GM12878 (cell line): ENCODE measurements around the gene PDE6A. TPM values are rescaled to one million over a fixed set of nuclear protein-coding genes. Genes with fewer than 3 reads are reported as not detected.

Source experiments
- ATAC-seq: fragments of 200-7000 bp; cut with Tn5 transposase; 3 replicates; pipeline ENCODE4 v1.9.1; 2020; ENCODE audit warnings: mild to moderate bottlenecking, moderate library complexity
- BruUV-seq: library from RNA; stranded (reverse); fragments of 400-500 nt; replicated peaks from 2 replicates; lab custom pipeline; 2021; lab: Mats Ljungman, UMichigan
- CTCF ChIA-PET: fragments of 300-600 bp; sonication (Branson Sonifier 250); formaldehyde crosslinking; extraction: SDS; loops from one replicate; lab custom pipeline; 2021; ENCODE audit warnings: inconsistent platforms; lab: Yijun Ruan, JAX
- POLR2A ChIA-PET: fragments of 350-600 bp; formaldehyde crosslinking; extraction: SDS; loops from one replicate; lab custom pipeline; 2021; ENCODE audit warnings: inconsistent platforms; lab: Charles Lee
- RAD21 ChIA-PET: fragments of 300-600 bp; sonication (Branson Sonifier 250); formaldehyde crosslinking; loops from one replicate; lab custom pipeline; 2023; ENCODE audit warnings: antibody characterized with exemption; ENCODE audit not compliant: unreplicated experiment; lab: Charles Lee
- SMC1A ChIA-PET: fragments of 300-600 bp; sonication (Branson Sonifier 250); formaldehyde crosslinking; loops from one replicate; lab custom pipeline; 2023; ENCODE audit not compliant: unreplicated experiment, uncharacterized antibody; lab: Charles Lee
- DNase-seq: peaks from one replicate; pipeline ENCODE4 v3.0.0-alpha.2; 2011; ENCODE audit warnings: low read depth, low spot score
- FAIRE-seq: peaks from 3 replicates; lab custom pipeline; 2011; peaks lifted over from hg19 to GRCh38; lab: Jason Lieb, UNC
- H2AFZ ChIP-seq: 2 replicates; pipeline ENCODE4 v1.6.0; 2011; ENCODE audit warnings: low read depth, low read length, control low read depth; ENCODE audit not compliant: control insufficient read depth
- H3K27ac ChIP-seq: 2 replicates; pipeline ENCODE4 v1.5.1; 2011; ENCODE audit warnings: control low read depth; ENCODE audit not compliant: control insufficient read depth, insufficient read depth
- H3K27me3 ChIP-seq, 2 experiments: replicated peaks in 1 of 2; 2 replicates each; pipeline versions ENCODE4 v1.6.0 to v1.6.1; 2011; ENCODE audit warnings: low read length in 1 of 2; ENCODE audit not compliant: control insufficient read depth in 2 of 2, insufficient read depth in 2 of 2
- H3K36me3 ChIP-seq, 2 experiments: 2 replicates each; pipeline ENCODE4 v1.5.1; 2011; ENCODE audit warnings: low read length in 1 of 2; ENCODE audit not compliant: control insufficient read depth in 2 of 2, insufficient read depth in 2 of 2
- H3K4me1 ChIP-seq: 2 replicates; pipeline ENCODE4 v1.6.1; 2011; ENCODE audit warnings: mild to moderate bottlenecking, low read length, moderate library complexity, mixed read lengths; ENCODE audit not compliant: control insufficient read depth, insufficient read depth
- H3K4me2 ChIP-seq: 2 replicates; pipeline ENCODE4 v1.6.0; 2011; ENCODE audit warnings: control low read depth; ENCODE audit not compliant: control insufficient read depth, insufficient read depth
- H3K4me3 ChIP-seq: fragments of 200-600 bp; sonication (generic); 2 replicates; pipeline ENCODE4 v1.5.1; 2016
- H3K79me2 ChIP-seq: 2 replicates; pipeline ENCODE4 v1.6.0; 2011; ENCODE audit warnings: low read length; ENCODE audit not compliant: control insufficient read depth, insufficient read depth
- H3K9ac ChIP-seq: 2 replicates; pipeline ENCODE4 v1.8.0; 2011; ENCODE audit warnings: low read length, control low read depth, mixed read lengths; ENCODE audit not compliant: control insufficient read depth, insufficient read depth
- H3K9me3 ChIP-seq: replicated peaks from 3 replicates; pipeline ENCODE4 v1.5.1; 2011; ENCODE audit warnings: mild to moderate bottlenecking, low read length; ENCODE audit not compliant: control insufficient read depth, insufficient read depth
- H4K20me1 ChIP-seq: 2 replicates; pipeline ENCODE4 v1.6.0; 2011; ENCODE audit not compliant: control insufficient read depth, insufficient read depth
- BACH1 ChIP-seq: fragments of 450-650 bp; IDR thresholded peaks from 2 replicates; pipeline ENCODE4 v1.6.1; 2017; ENCODE audit warnings: mild to moderate bottlenecking, borderline replicate concordance
- WGBS: methylation state at CpG from one replicate; pipeline ENCODE4 v1.1.6; 2016; ENCODE audit warnings: low lambda C conversion rate; ENCODE audit not compliant: insufficient replicate concordance, insufficient coverage; ENCODE audit errors: missing lambda C conversion rate; 5-methylcytosine and 5-hydroxymethylcytosine counted together
- in situ Hi-C: fragments of 300-500 bp; cut with MboI; formaldehyde crosslinking; loops from 9 replicates; pipeline ENCODE4 v1.14.3; 2018; ENCODE audit warnings: mixed read lengths
- intact Hi-C: fragments of 100-400 bp; cut with micrococcal nuclease; formaldehyde crosslinking; loops from one replicate; pipeline ENCODE4 v1.14.2; 2022; ENCODE audit not compliant: unreplicated experiment
- polyA plus RNA-seq, 11 experiments: library from polyadenylated mRNA; depleted of rRNA in 4 of 11; unstranded in 6 of 11; stranded (reverse) in 5 of 11; fragments of >200 nt; fragmentation: Nextera tagmentation in 4 of 11; fragmentation: Illumina TruSeq in 1 of 11; extraction: Ambion mirVana in 4 of 11; extraction: Trizol in 1 of 11; gene quantifications; 1 replicate in 1 of 11; 2 replicates in 10 of 11; pipeline versions ENCODE4 v1.2.1 to v1.2.3, GENCODE V29; 2011 to 2016; ENCODE audit warnings: inconsistent platforms in 2 of 11, missing spikeins in 2 of 11, low read depth in 1 of 11
- total RNA-seq, 4 experiments: library from RNA; depleted of rRNA in 3 of 4; stranded (reverse); fragments of >200 nt in 3 of 4; fragmentation: Illumina TruSeq in 1 of 4; extraction: Trizol in 1 of 4; gene quantifications; 2 replicates each; pipeline versions ENCODE4 v1.2.1 to v1.2.3, GENCODE V29; 2013 to 2021
- TF ChIP-seq, protein P1 (sequence below): fragments of 450-650 bp; IDR thresholded peaks from 2 replicates; pipeline ENCODE4 v1.6.1; 2017; ENCODE audit warnings: borderline replicate concordance
- TF ChIP-seq, protein P2 (sequence below), 3 experiments: IDR thresholded peaks in 2 of 3; conservative IDR thresholded peaks in 1 of 3; 2 replicates each; pipeline ENCODE4 v1.5.1; 2011; ENCODE audit warnings: low read depth in 3 of 3, low read length in 3 of 3, mild to moderate bottlenecking in 3 of 3, control low read depth in 2 of 3, moderate library complexity in 2 of 3, inconsistent platforms in 1 of 3, mixed read lengths in 1 of 3; ENCODE audit not compliant: control insufficient read depth in 2 of 3, insufficient read depth in 1 of 3; ENCODE audit errors: extremely low read depth in 1 of 3

PDE6A gene
- total and polyA plus RNA-seq, 10 of the 15 experiments (the other 5 are each of a cell fraction or from before 2014, with no cell fraction given) = 0.05 to 0.26 TPM; not detected in 8

DNA sequence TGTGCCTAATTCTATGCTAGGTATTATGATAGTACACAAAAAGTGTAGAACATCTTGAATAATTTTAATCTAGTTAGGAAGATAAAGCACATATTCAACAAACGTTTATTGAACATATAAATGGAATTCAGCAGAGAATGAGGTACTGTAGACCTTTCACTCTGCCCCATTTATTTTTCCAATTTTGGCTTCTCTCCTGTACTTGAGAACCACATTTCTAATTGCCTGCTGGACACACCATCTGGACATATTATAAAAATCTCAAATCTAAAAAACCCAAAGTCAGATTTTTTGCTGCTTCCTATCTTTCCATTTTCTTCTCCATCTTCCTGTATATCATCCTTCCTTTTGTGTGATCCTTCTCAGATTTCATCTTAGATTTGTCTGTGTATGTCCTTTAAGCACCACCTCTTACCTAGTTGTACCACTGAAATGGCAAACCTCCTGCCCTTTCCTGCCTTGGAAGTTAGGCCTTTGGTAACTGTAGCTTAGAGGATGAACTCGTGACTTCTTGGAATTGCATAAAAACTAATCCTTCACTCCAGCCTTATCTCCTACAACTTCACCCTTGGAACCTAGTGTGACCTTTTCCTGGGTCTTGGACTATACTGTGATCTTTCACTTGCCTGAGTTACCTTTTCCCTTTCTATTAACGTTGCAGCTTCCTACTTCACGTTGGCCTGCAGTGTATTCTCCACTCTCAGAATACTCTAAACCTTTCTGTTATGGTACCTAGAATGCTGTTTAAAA lies 24.8 kb upstream of the PDE6A start:
- RAD21 ChIA-PET = no interaction called here

More for the DNA sequence above, 24.8 kb upstream of the PDE6A start:
- in situ Hi-C loops (no loop called here), intact Hi-C loops (loop anchor here (10.0 kb wide), 1 partner anchor 235 kb away; the partner anchor contains the start of gene PPARGC1B)
- H4K20me1 ChIP-seq = no peaks in the 10 kb centered on the region
- H3K9ac ChIP-seq = no peak overlapping the region
- H3K9me3 ChIP-seq = no peaks in the 10 kb centered on the region
- FAIRE-seq (no peak), ATAC-seq (no peak), DNase-seq (no peak)
- H3K4me2 ChIP-seq = no peak overlapping the region
- no peaks in the 10 kb centered on the region for H3K27me3 ChIP-seq
- ChIA-PET SMC1A (interaction anchor here (1.2 to 1.5 kb wide), 2 partner anchors 22 to 174 kb away, joined by 3 to 4 read pairs; no protein-coding TSS in a partner anchor), CTCF (interaction anchor here (1.1 to 5.4 kb wide), 3 partner anchors 9 to 116 kb away, joined by 4 to 42 read pairs (median 5); partner anchors contain the start of gene SLC26A2), POLR2A (no interaction called here)
- H3K27ac ChIP-seq = no peak overlapping the region
- 93% methylated on average over 4 of the region's 4 CpGs for WGBS
- no peaks in the 10 kb centered on the region for H3K36me3 ChIP-seq
- BruUV-seq = no TSS peak
- H3K4me3 ChIP-seq = no peak overlapping the region
- TF ChIP-seq, protein P1, sequence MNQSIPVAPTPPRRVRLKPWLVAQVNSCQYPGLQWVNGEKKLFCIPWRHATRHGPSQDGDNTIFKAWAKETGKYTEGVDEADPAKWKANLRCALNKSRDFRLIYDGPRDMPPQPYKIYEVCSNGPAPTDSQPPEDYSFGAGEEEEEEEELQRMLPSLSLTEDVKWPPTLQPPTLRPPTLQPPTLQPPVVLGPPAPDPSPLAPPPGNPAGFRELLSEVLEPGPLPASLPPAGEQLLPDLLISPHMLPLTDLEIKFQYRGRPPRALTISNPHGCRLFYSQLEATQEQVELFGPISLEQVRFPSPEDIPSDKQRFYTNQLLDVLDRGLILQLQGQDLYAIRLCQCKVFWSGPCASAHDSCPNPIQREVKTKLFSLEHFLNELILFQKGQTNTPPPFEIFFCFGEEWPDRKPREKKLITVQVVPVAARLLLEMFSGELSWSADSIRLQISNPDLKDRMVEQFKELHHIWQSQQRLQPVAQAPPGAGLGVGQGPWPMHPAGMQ = no peak
- no peak for TF ChIP-seq BACH1
- TF ChIP-seq, protein P2, sequence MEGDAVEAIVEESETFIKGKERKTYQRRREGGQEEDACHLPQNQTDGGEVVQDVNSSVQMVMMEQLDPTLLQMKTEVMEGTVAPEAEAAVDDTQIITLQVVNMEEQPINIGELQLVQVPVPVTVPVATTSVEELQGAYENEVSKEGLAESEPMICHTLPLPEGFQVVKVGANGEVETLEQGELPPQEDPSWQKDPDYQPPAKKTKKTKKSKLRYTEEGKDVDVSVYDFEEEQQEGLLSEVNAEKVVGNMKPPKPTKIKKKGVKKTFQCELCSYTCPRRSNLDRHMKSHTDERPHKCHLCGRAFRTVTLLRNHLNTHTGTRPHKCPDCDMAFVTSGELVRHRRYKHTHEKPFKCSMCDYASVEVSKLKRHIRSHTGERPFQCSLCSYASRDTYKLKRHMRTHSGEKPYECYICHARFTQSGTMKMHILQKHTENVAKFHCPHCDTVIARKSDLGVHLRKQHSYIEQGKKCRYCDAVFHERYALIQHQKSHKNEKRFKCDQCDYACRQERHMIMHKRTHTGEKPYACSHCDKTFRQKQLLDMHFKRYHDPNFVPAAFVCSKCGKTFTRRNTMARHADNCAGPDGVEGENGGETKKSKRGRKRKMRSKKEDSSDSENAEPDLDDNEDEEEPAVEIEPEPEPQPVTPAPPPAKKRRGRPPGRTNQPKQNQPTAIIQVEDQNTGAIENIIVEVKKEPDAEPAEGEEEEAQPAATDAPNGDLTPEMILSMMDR (IDR thresholded peaks at IDR 0.05 in 2 of 3, conservative IDR thresholded peaks at IDR 0.05 in 1 of 3; ENCODE audit: control insufficient read depth in 2 of 3, extremely low read depth in 1 of 3, insufficient read depth in 1 of 3, low read depth in 3 of 3, low read length in 3 of 3) = no peak
- no peak overlapping the region for H2AFZ ChIP-seq
- H3K4me1 ChIP-seq = no peaks in the 10 kb centered on the region
- H3K79me2 ChIP-seq = no peaks in the 10 kb centered on the region
